NCI-H345 (cell line): ENCODE measurements around the gene FARS2.
A peak's percentile ranks its signal among the peaks of the same experiment; 100 is the strongest.
"Not testable (repeated sequence)": the region's sequence is repeated elsewhere in the genome, so short reads cannot be mapped to it uniquely, and the experiment has no call there.

ENCODE experiments used
- DNase-seq: peaks from one replicate; lab custom pipeline; 2025; lab: John Stamatoyannopoulos, UW

Gene FARS2

DNA sequence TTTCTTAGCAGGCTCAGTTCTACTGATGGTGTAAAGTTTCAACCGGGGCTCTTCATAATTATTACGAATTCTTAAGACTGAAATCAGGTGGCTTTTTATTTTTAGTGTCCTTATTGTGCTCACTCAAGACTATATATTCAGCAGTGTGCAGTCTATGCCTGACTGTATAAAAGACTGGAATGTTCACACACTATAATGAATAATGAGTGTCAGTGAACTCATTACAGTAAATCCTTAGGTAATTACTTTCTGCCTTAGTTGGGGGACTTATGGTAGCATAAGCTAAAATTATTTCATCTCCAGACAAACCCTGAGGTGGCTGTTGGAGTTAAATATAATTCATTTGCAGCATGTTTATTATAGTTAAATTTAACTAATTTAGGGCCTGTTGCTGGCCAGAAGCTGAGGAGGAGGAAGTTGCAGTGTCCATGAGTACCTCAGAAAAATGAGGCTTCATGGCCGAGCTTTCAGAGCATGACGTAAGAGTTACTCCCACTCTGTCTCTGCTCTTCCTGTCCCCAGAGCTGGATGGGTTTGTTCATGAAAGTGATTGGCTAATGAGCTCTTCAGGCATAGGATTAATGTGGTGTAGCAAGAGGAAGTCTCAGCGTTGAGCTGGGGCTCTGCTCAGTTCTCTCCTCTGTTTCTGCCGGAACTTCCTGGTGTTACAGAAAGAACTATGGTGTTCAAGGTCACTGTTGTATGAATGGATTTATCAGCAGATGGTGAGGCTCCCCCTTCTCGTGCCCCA is 409.7 kb downstream of the FARS2 start:
- DNase-seq = no peak

DNA sequence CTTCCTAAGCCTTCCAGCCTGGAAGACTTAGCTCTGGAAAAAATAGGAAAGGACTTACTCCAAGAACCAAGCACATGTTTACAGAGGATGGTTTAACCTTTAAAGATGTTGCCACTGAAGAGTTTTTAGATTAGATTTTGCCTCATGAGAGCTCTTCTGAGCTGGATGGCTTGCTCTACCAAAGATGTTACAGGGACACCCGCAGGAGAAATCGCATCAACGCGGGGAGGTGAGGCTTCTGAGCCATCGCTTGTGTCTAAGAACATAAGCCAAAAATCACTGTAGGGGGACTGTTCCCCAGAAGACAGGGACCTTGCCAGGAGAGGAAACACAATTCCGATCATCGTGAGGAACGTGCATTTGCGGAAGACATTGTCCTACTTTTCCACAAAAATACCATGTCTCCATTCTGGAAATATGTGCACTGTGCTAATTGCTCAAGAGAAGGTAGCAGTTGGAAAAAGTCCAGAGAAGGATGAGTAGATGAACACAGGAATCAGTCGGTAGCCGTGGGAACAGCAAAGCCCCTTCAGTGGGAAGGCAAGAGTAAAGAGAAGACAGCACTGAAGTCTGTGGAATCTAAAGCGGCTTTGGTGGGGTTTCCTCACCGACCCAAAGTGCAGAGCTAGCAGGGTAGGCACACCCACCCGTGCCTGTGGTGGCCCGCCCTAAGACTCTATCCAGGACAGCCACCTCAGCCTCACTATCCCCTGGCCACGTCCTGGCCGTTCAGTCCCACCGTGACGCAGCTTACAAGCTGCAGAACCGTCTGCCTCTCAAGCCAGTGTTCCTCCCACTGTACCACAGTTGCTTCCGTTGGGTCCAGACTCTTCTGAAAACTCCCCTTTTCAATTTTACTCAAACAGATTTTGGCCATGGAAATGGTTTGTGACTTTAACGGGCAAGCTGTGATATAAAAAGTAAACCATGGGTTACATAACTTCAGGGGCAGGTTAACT is 410.6 kb downstream of the FARS2 start:
- no peak for DNase-seq

DNA sequence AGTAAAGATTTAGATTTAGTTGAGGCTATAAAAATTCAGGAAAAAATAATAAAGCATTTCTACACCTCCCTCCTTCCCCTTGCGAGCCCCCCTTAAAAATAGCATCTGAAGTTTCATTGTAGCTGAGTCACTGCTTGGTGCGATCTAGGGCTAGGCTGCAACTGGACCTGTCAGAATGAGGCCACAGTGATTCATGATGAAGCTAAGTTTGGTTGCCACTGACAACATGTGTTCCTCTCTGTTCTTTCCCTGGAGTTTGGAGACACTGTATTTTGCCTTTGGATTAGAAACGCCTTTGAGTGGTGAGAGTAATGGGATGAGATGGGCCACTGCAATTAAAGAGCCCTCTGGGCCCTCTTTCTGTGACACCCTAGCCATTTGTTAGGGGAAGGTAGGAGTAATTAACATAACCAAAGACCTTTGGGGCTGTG is 411.3 kb downstream of the FARS2 start:
- no peak for DNase-seq

DNA sequence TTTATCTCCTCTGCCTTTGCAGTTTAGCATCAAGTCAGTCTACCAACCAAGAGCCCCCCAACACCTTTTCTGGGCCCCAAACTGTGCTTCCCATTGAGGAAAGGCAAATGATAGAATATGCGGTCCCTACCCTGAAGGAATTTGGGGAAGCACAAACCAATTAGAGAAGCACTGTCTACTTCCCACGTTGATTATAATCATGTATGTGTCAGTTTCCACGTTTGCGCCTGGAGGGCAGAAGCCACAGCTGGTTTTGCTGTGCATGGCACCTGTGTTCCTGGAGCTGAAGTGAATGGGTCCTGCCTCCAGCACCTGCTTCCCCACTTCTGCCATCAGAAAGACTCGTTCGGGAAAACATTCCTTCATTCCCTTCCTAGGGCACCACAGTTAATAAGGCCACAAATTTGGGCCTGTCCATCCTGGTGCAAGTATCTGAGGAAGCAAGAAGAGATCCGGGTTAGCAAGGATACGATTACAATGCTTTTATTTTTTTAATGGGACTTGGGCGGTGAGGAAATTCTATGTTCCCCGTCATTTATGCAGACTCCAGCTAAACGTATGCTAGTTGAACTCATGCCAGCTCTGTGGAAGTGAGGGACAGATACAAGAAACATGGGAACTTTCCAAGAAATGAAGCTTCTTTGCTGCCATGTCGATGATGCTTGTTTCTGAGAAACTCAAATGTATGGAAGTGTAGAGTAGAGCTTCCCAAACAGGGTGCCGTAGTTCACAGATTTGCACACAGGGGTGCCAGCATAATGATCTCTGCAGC is 411.9 kb downstream of the FARS2 start:
- no peak for DNase-seq

DNA sequence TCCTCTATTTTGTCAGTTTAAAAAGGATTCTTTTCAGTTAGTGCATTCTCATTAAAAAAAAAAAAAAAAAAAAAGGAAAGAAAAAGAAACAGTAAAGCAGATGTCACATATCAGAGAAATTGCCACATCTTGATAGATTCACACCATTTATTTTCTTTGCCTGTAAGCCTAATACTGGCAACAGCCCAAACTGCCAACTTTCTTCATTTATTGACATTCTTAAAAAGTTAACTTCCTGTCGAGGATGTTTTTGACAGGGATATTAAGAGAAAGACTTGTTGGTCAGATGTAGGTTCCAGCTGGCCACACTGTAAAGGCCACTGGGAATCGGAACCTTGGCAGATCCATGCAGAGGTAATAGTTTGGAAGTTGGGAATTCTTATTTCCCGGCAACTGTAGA is 412.8 kb downstream of the FARS2 start:
- no peak for DNase-seq

DNA sequence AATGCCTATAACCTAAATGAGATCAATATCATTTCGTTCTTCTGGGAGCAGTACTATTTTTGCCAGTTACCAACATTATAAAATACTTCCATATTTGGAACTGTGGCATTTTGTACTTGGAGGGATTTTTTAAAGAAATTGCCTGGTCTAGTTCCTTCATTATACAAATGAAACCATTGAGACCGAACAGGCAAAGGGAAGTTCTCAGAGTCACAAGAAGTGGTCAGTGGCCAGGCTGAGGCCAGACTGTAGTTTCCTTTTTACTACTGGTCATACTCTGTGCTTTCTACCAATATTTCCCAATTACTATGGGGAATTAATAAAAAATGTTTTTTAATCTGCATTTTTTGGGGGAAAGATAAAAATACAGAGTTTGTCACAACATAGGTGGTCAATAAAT is 413.4 kb downstream of the FARS2 start:
- DNase-seq = no peak

DNA sequence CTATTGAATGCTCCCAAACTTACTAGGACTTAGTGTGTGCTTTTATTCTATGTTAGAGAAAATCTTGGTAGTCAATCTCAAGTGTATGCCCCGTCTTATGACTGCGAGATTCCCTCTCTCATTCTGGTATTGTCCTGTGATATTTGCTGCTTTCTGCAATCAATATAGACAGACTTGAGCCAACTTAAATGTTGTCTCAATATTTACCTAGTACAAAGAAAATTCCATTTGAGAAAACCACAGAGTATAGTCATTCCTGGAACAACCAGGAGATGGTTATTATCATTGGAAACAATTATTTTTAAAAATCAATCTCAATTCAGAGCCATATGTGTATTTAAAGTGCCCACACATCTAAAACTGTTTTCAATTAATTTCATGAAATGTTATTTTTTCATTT is 415.4 kb downstream of the FARS2 start:
- DNase-seq = no peak

DNA sequence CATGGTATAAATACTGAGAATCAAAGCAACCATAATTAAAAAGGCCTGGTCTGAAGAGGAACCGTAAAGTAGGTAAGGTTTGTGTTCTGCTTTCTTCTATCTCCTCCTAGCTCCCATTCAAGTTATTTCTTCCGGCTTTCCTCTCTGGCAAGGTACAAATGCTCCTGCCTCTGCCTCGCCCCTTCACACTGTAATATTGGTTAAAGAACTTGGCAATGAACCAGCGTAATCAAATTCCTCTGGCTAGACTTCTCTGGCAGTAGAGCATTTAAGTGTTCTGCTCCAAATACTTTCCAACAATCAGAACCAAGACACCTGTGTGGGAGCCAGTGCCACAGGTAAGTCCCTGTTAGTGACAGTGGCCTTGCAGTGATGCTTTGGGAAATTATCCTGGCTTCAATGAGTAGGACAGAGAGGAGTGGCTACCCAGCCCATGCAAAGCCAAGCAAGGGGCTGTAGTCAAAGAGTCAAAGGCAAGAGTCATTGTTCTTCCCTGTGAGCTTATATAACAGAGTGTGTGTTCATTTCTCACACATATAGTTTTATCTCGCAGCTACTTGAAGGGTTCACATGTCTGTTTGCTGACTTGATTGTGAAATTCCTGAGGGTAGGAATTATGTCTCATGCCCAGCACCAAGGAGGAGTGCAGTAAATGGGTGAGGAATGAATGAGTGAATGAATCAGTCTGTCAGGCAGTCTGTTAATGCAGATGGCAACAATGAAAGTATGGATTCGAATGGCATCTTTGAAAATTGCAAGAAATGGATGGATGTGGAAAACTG is 416.1 kb downstream of the FARS2 start:
- no peak for DNase-seq

DNA sequence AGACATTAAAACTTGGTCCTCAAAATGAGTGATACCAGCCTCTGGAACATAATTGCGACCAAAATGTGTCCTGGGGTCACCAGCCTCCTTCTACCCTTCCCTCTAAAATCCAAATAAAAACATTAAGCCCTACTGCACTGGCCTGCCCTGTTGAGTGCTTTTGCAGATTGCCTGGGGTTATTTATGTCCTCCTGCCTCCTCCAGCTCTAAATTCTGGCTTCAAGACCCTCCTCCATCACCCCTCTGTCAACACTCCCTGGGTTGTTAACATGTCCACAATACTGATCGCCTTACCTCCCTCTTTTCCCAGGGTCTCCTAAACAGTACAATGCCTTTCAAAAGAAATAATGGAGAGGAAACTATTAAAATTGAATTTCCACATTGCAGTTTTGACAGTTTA is 418.0 kb downstream of the FARS2 start:
- DNase-seq = no peak

DNA sequence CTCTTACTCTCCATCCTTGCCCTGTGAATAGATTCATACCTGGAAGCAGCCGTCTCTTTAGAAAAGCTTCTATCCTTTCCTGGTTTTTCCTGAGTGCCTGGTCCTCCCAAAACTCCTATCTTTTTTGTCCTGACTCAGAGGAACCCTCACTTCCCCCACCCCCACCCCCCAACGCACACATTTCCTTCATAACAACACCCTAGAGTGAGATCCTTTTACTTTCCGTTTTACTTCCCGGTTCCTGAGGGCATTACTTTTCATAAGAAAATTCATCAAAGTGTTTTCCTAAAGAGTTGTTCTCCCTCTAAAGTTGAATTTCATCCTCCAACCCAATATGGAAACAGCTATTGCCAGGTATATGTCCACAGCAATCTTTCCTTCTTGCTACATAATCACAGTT is 418.4 kb downstream of the FARS2 start:
- no peak for DNase-seq

DNA sequence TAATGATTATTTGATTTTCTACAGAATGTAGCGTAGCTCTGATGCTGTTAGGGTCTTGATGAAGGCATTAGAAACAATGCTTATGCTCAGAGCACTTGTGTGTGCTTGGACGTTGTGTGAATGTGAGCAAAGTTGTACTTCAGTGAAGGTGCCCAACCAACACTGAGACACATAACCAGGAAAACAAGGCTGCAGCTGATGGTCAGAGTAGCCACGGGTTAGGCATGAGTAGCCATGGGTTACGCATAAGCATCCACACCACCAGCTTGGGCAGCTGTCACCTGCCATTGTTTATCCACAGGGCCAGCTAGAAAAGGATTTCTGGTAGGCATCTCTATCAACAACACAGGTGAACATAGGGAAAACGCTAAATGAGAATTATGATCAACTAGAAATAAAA is 418.8 kb downstream of the FARS2 start:
- no peak for DNase-seq

DNA sequence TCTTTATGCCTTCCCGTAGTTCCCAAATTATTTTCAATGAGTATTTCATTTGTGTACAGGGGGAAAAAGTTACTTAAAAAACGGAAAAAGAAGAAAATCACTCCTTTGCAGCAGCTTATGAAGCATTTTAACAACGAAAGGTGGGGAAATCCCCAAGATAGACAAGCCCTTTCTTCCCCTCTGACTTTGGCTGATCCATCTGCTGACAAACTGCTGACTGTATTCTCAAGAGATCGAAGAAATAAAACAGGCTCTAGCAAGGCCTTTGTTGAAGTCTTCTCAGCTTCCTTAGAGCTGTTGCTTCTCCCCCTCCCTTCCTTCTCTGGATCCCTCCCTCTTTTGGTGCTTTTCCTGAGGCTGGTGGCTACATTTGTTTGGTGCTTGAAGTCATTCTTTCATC is 420.2 kb downstream of the FARS2 start:
- no peak for DNase-seq

DNA sequence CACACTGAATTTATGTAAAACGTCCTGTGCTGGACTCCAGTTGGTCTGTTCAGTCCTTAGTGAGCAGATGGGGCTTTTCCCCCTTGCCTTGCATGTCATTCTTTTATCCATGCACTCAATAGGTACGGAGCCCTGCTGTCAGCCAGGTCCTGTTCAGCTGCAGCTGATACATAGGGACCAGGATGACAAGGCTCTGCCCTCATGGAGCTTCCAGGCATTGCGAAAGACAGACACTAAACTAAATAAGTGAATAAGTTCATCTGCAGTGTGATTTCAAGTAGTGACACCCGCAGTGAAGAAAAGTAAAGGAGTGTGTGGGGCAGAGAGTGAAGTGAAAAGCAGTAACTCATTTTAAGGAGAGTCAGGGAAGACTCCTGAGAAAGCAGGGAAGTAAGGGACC is 421.2 kb downstream of the FARS2 start:
- no peak for DNase-seq

DNA sequence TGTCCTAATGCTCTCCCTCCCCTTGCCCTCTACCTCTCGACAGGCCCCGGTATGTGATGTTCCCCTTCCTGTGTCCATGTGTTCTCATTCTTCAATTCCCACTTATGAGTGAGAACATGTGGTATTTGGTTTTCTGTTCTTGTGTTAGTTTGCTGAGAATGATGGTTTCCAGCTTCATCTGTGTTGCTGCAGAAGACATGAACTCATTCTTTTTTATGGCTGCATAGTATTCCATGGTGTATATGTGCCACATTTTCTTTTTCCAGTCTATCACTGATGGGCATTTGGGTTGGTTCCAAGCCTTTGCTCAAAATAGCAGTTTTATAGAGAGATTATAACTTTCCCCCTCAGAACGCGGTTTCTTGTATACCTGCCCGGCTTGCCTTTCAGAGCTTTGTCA is 422.4 kb downstream of the FARS2 start:
- not testable (repeated sequence) for DNase-seq

DNA sequence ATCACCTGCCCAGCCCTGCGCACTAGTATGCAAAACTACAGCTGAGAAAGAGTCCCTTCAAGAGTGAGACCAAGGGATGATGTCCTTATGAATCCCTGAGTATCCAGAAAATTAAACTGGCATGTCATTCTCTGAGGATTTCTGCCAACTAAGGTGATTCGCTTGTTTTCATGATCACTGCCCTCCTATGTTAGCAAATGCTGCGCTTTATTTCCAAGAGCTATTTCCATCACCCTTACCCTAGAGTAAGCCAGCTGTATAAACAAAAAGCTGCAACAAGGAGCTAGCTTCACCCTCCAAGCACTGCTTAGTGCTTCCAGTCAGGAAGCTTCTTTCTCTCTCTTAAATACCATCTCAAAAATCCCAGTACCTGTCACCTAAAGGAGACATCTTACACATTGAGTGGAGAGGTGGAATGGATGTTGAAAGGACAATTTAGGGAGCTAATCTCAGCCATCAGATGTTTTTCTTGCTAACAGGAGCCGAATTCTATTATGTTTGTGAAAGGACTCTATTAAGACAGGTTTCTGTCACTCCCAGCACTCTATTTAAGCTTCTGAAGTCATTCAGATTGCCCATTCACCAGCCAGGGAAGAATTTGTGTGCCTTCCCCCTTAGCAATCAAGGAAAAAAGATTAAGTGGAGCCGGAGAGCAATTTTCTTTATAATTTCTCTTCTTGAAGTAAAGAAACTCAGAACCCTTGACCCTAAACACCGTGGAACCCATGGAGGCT is 423.2 kb downstream of the FARS2 start:
- DNase-seq = peak; percentile 10

DNA sequence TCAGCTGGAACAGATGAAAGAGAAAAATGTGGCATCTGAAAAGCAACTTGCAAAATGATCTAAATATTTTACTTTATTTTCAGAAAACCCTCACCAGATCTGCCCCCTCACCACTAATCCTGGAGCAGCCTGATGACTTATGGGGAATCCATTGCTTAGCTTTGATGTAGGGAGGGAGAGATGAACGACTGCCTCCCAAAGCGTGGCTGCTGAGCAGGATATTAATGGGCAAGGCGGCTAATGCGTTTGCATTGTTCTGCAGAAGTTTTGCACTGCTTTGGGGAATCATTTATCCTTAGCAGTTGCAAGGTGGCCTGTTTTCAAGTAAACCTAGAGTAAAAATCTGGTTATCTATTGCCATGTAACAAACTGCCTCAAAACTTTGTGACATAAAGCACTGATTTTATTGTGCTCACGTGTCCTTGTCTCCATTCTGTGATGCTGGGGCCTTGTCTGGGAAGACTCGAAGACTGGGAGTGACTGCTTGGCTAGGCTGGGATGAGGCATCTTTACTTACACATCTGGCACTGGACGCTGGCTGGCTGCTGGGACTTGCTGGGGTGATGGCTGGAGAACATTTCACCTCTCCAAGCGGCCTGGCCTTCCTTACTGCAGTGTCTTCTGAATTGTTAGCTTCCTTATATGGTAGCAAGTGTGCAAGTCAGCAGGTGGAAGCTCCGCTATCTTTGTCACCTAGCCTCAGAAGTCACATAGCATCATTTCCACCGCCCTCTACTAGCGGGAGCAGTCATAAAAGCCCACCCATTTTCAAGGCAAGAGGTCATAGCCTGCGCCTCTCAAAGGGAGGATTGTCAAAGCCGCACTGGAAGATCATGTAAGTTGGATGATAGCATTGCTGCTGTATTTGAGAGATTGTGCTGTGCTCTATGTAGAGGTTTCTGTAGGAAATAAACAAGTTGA is 432.2 kb downstream of the FARS2 start:
- DNase-seq = no peak

DNA sequence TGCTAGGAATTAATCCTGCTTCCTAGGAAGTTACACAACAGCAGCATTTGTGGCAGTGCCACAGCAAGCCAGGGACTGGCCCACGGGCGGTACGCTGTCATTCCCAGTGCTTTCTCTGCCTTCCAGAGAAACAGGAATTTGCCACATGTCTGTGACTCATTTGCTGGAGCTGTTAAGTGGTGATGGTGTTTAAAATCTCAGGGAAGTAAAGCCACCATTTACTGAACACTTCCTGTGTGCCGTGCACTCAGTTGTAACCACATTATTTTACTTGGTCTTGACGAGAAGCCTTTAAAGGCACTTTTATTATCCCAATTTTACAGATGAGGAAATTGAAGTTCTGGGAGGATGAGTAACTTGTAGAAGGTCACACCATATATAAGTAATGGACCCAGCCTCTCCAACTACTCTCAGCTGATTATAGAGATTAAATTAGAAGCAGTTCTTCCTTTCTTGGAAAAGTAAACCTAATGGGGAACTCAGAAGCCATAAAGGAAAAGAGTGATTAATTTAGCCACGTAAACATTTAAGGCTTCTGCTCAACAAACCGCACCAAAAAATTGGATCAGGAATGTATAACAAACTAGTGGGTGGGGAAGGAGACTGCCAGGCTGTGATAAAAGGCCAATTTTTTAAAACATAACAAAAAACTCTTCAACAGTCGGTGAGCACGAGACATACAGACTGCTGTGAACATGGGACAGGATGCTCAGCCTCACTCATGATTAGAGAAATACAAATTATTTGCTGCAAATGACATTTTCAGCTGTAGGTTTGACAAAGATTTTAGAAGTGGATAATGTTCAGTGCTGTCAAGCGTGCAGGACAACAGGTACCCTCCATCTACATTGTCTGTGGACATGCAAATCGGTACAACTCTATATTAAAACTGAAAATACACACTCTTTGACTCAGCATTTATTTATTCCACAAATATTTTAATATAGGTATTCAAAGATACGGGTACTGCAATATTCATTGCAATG is 434.2 kb downstream of the FARS2 start:
- DNase-seq = no peak

DNA sequence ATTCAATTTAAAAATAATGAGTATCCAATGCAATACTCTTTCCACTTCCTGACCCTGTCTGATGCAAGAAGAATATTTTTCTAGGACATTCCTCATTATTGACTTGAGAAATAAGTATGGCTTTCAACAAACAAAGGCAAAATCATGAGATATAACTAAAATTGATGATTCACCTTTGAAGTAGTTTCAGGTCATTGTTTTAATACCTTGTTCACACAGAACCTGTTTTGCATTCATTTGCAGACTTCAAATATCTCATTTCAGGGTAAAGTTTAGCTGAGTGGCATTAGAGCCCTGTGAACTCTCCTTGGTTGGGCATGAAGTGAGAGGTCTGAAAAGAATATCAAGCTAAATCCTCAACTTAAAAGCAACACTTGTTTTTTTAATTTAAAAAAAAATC is 436.2 kb downstream of the FARS2 start:
- DNase-seq = no peak

DNA sequence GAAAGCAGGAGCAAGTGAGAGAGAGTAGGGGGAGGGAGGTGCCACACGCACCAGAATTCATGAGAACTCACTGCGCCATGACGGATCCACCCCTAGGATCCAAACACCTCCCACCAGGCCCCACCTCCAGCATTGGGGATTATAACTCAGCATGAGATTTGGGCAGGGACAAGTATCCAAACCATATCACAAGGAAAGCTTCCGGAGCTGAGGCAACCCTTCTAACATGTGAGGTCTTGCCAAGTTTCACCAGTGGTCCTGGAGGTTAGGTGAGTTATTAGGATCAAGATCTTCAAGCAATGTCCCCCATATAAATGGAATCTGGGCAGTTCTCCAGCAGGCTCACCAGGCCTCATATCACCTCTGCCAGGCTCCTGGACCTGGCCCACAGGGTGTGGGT is 437.0 kb downstream of the FARS2 start:
- DNase-seq = no peak
